ENCODE data around the gene WRAP73. TPM values are rescaled to one million over a fixed set of nuclear protein-coding genes. Genes with fewer than 3 reads are reported as not detected.

Gene WRAP73
- total RNA-seq, 4 donors from 2014 or later: 12.5 to 20.6 (median 15.3) TPM

DNA sequence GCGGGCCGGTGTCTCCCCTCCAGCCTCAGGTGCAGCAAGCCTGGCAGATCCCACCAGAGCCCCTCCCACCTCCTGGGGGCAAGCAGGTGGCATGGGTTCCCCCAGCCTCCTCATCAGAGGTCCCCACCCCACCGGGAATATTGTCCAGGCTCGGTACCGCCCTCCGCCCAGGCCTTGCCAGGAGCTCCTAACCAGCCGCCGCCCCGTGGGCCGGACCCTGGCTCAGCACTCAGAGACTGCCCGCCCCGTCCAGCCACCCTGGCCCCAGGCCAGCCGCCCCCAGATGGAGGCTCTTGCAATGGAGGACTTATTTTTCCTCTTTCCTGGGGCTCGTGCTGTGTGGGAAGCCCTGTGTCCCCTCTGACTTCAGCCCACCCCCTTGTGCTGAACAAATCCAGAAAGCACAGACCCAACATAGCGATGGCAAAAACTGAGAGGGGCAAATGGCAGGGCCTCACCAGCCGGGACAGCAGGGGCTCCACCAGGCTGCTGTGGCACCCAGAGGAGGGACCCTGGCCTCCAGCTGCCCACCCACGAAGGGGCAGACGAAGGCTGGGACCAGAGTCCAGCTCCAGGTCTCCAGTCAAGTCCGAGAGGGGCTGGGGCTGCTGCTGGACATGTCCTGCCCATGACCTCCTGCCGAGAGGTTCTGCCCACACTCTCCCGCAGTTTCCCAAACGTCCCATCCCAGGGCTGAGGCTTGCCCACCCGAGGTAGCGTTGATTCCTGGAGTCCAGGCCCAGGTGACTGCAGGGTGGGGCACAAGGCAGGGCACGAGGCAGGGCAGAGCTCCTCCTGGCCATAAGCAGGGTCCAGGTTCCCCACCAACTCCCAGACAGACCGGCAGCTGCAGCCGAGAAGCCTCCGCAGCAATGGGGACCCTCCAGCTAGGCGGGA is 46.1 kb downstream of the WRAP73 start:
- no peak for DNase-seq (ENCODE audit: low spot score in 2 of 2)
- TF ChIP-seq POLR2A (IDR thresholded peaks at IDR 0.05): no peak
- TF ChIP-seq, protein P1, sequence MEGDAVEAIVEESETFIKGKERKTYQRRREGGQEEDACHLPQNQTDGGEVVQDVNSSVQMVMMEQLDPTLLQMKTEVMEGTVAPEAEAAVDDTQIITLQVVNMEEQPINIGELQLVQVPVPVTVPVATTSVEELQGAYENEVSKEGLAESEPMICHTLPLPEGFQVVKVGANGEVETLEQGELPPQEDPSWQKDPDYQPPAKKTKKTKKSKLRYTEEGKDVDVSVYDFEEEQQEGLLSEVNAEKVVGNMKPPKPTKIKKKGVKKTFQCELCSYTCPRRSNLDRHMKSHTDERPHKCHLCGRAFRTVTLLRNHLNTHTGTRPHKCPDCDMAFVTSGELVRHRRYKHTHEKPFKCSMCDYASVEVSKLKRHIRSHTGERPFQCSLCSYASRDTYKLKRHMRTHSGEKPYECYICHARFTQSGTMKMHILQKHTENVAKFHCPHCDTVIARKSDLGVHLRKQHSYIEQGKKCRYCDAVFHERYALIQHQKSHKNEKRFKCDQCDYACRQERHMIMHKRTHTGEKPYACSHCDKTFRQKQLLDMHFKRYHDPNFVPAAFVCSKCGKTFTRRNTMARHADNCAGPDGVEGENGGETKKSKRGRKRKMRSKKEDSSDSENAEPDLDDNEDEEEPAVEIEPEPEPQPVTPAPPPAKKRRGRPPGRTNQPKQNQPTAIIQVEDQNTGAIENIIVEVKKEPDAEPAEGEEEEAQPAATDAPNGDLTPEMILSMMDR (IDR thresholded peaks at IDR 0.05): no peak
- no peak overlapping the region for H3K4me3 ChIP-seq (ENCODE audit: low read depth, poor library complexity, severe bottlenecking)
- 79 to 84% methylated on average over 19 to 28 of the region's 29 CpGs for WGBS, 2 donors
- intact Hi-C loops (cut with DNase I; ENCODE audit: low total_unique reads): no loop called here

DNA sequence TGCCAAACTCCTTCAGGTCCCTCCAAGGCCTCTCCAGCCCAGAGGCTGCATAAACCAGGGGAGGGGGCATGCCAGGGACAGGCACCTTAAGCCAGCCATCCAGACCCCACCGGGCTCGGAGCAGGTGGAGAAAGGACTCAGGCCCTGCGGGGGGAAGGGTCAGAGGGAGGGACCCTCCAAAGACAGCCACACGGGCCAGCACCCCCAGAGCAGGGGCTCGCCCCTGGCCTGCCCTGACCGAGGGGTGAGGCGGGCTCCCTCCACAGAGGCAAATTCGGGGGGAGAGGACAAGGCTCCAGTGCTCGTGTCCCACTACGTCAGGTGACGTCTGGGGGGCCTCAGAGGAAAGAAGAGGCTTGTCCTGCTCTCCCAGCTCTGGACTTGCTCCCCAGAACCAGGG is 46.7 kb downstream of the WRAP73 start:
- 89 to 94% methylated on average over 7 to 11 of the region's 11 CpGs for WGBS, 2 donors
- DNase-seq (ENCODE audit: low spot score in 2 of 2): no peak
- H3K4me3 ChIP-seq (ENCODE audit: low read depth, poor library complexity, severe bottlenecking): no peak overlapping the region
- intact Hi-C loops (cut with DNase I; ENCODE audit: low total_unique reads): no loop called here
- TF ChIP-seq, protein P1 (IDR thresholded peaks at IDR 0.05): no peak
- no peak for TF ChIP-seq POLR2A (IDR thresholded peaks at IDR 0.05)

DNA sequence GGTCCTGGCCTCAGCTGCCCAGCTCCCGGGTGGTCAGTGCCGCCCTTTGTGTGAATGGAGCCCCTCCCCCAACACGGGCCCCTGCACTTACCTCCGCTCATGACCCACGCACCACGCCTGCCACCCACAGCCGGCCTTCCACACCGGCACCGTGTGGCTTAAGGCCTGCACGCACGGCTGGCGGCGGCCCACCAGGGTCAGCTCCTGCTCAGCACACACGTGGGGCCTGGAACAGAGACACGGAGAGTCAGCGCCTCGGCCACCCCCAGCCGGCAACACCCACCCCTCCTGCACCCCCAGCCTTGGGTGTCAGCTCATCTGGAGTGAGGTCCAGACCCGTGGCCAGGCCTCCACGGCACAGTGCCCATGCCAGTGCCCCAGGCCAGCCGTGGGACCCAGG is 47.5 kb downstream of the WRAP73 start:
- intact Hi-C loops (cut with DNase I; ENCODE audit: low total_unique reads): no loop called here
- H3K4me3 ChIP-seq (ENCODE audit: low read depth, poor library complexity, severe bottlenecking): no peak overlapping the region

DNA sequence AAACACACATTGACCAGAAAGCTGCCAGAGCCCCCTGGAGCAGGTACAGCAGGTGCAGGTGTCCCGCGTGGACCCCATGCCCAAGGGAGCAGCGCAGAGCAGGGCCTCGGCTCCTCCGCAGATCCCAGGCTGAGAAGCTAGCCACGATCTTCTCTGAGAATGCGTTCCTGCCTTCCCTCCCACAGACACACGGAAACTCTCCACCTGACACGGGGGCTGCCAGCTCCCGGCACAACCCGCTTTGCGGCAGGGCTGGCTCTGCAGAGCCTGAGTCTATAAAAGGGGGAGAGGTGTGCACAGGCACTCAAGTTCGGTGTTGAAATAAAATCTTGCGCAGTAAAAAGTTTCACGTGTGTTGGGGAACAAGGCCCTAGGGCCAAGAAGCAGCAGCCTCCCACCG is 48.2 kb downstream of the WRAP73 start:
- H3K4me3 ChIP-seq (ENCODE audit: low read depth, poor library complexity, severe bottlenecking): no peak overlapping the region
- TF ChIP-seq, protein P1 (IDR thresholded peaks at IDR 0.05): no peak
- no peak for TF ChIP-seq POLR2A (IDR thresholded peaks at IDR 0.05)
- WGBS, 2 donors: 76 to 85% methylated on average over 15 to 16 of the region's 16 CpGs
- intact Hi-C loops (cut with DNase I; ENCODE audit: low total_unique reads): no loop called here
- no peak for DNase-seq (ENCODE audit: low spot score in 2 of 2)

More for the DNA sequence above, 47.5 kb downstream of the WRAP73 start:
- TF ChIP-seq, protein P1 (IDR thresholded peaks at IDR 0.05): no peak
- TF ChIP-seq POLR2A (IDR thresholded peaks at IDR 0.05): no peak
- 89 to 92% methylated on average over 16 to 20 of the region's 21 CpGs for WGBS, 2 donors
- no peak for DNase-seq (ENCODE audit: low spot score in 2 of 2)

DNA sequence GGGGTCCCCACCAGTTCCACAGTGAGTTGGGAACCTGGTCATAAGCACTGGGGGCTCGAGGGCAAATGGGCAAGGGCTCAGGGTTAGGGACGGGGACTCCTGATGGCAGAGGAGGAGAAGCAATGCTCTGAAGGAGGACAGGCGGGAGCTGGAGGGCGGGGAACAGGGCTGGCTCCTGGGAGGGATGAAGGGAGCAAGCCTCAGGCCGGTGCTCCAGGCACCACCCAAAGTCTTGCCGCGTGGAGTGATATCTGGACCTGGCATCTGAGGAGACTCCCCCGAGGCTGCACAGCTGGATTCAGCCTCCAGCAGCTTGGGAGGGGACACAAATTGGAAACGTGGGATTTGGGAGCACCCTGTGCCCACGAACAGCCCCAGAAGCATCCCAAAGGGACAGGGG is 49.5 kb downstream of the WRAP73 start:
- intact Hi-C loops (cut with DNase I; ENCODE audit: low total_unique reads): no loop called here
- WGBS, 2 donors: 75 to 85% methylated on average over 10 of the region's 10 CpGs
- TF ChIP-seq POLR2A (IDR thresholded peaks at IDR 0.05): no peak
- TF ChIP-seq, protein P1 (IDR thresholded peaks at IDR 0.05): no peak
- no peak overlapping the region for H3K4me3 ChIP-seq (ENCODE audit: low read depth, poor library complexity, severe bottlenecking)
- no peak for DNase-seq (ENCODE audit: low spot score in 2 of 2)
